ENCODE data around the gene MESP2.

GRCh38 chr15:89785774-89786140, 9.6 kb downstream of the MESP2 start:
- no peak for TF ChIP-seq CTCF (IDR thresholded peaks at IDR 0.05; ENCODE audit: insufficient read depth, low read length)
- TF ChIP-seq POLR2AphosphoS5 (IDR thresholded peaks at IDR 0.05; ENCODE audit: low read depth), result no peak
